Fibroblast of lung (primary cell): Measurements from ENCODE around the gene KLHL8. TPM values are rescaled to one million over a fixed set of nuclear protein-coding genes. Genes with fewer than 3 reads are reported as not detected.
A peak's percentile ranks its signal among the peaks of the same experiment; 100 is the strongest.

Experiments
- DNase-seq, 2 donors: peaks; one replicate each; pipeline versions ENCODE4 v3.0.0 to v3.0.0-alpha.2; 2010; ENCODE audit warnings: low read depth in 2 of 2
- H2AFZ ChIP-seq: 2 replicates; pipeline ENCODE4 v1.5.1; 2012; ENCODE audit warnings: low read length, control low read depth, inconsistent platforms
- H3K27ac ChIP-seq: 2 replicates; pipeline ENCODE4 v1.5.1; 2011; ENCODE audit warnings: low read length, control low read depth; ENCODE audit not compliant: insufficient read depth
- H3K27me3 ChIP-seq: 2 replicates; pipeline ENCODE4 v1.5.1; 2011; ENCODE audit warnings: mild to moderate bottlenecking, low read length; ENCODE audit not compliant: control insufficient read depth, insufficient read depth
- H3K36me3 ChIP-seq: 2 replicates; pipeline ENCODE4 v1.5.1; 2011; ENCODE audit warnings: low read length; ENCODE audit not compliant: control insufficient read depth, insufficient read depth
- H3K4me1 ChIP-seq: 2 replicates; pipeline ENCODE4 v1.5.1; 2011; ENCODE audit warnings: low read length; ENCODE audit not compliant: control insufficient read depth, insufficient read depth; ENCODE audit errors: extremely low read depth
- H3K4me2 ChIP-seq: 2 replicates; pipeline ENCODE4 v1.5.1; 2011; ENCODE audit warnings: low read length, control low read depth; ENCODE audit not compliant: insufficient read depth; ENCODE audit errors: extremely low read depth
- H3K4me3 ChIP-seq, 4 experiments: fragments of 200-600 bp in 1 of 4; sonication (generic) in 1 of 4; replicated peaks in 1 of 4; 2 replicates each; pipeline ENCODE4 v1.5.1; 2011 to 2016; ENCODE audit warnings: low read length in 4 of 4, low read depth in 3 of 4, mild to moderate bottlenecking in 3 of 4, control low read depth in 2 of 4, inconsistent platforms in 1 of 4, mixed read lengths in 1 of 4; ENCODE audit not compliant: insufficient read depth in 1 of 4; ENCODE audit errors: control extremely low read depth in 1 of 4
- H3K79me2 ChIP-seq: 2 replicates; pipeline ENCODE4 v1.5.1; 2012; ENCODE audit warnings: mild to moderate bottlenecking, low read length, inconsistent platforms; ENCODE audit not compliant: control insufficient read depth, insufficient read depth
- H3K9ac ChIP-seq: 2 replicates; pipeline ENCODE4 v1.5.1; 2011; ENCODE audit warnings: mild to moderate bottlenecking, low read length, control low read depth; ENCODE audit not compliant: insufficient read depth
- H3K9me3 ChIP-seq: 2 replicates; pipeline ENCODE4 v1.5.1; 2012; ENCODE audit warnings: low read depth, low read length; ENCODE audit not compliant: control insufficient read depth, insufficient read depth
- H4K20me1 ChIP-seq: 2 replicates; pipeline ENCODE4 v1.5.1; 2011; ENCODE audit warnings: low read length; ENCODE audit not compliant: control insufficient read depth, insufficient read depth; ENCODE audit errors: extremely low read depth
- EZH2 ChIP-seq: IDR thresholded peaks from 2 replicates; pipeline ENCODE4 v1.5.1; 2012; ENCODE audit warnings: low read length, control low read depth, mild to moderate bottlenecking; ENCODE audit errors: missing control alignments
- polyA plus RNA-seq, 2 donors: library from polyadenylated mRNA; depleted of rRNA in 1 of 2; stranded (reverse) in 1 of 2; unstranded in 1 of 2; fragments of >200 nt; gene quantifications; 2 replicates each; pipeline ENCODE4 v1.2.1, GENCODE V29; 2011 to 2012; ENCODE audit warnings: missing spikeins in 1 of 2
- total RNA-seq: library from RNA; depleted of rRNA; stranded (reverse); fragments of >200 nt; gene quantifications from 2 replicates; pipeline ENCODE4 v1.2.1, GENCODE V29; 2014
- TF ChIP-seq, protein P1 (sequence below), 2 donors: IDR thresholded peaks in 1 of 2; conservative IDR thresholded peaks in 1 of 2; 1 replicate in 1 of 2; 2 replicates in 1 of 2; pipeline ENCODE4 v1.5.1; 2011 to 2012; ENCODE audit warnings: low read length in 2 of 2, control low read depth in 1 of 2, inconsistent platforms in 1 of 2, low read depth in 1 of 2, mild to moderate bottlenecking in 1 of 2

KLHL8 gene
- total and polyA plus RNA-seq, 2 donors (not counting 1 experiment from before 2014, with no cell fraction given), result 8.8 to 15.7 TPM

- no peaks in the 10 kb centered on the region for H3K9me3 ChIP-seq
- TF ChIP-seq, protein P1, sequence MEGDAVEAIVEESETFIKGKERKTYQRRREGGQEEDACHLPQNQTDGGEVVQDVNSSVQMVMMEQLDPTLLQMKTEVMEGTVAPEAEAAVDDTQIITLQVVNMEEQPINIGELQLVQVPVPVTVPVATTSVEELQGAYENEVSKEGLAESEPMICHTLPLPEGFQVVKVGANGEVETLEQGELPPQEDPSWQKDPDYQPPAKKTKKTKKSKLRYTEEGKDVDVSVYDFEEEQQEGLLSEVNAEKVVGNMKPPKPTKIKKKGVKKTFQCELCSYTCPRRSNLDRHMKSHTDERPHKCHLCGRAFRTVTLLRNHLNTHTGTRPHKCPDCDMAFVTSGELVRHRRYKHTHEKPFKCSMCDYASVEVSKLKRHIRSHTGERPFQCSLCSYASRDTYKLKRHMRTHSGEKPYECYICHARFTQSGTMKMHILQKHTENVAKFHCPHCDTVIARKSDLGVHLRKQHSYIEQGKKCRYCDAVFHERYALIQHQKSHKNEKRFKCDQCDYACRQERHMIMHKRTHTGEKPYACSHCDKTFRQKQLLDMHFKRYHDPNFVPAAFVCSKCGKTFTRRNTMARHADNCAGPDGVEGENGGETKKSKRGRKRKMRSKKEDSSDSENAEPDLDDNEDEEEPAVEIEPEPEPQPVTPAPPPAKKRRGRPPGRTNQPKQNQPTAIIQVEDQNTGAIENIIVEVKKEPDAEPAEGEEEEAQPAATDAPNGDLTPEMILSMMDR (conservative IDR thresholded peaks at IDR 0.05 in 1 of 2, IDR thresholded peaks at IDR 0.05 in 1 of 2; ENCODE audit: low read depth in 1 of 2, low read length in 2 of 2), result no peak
- no peak for TF ChIP-seq EZH2
- no peaks in the 10 kb centered on the region for H3K36me3 ChIP-seq
- H3K27ac ChIP-seq, result peak overlapping the region; percentile 26
- peak overlapping the region; percentile 30 to 61 (median 48) for H3K4me3 ChIP-seq
- H3K4me1 ChIP-seq, result peaks cover 3% of the 10 kb centered on the region
- no peaks in the 10 kb centered on the region for H4K20me1 ChIP-seq
- H3K27me3 ChIP-seq, result no peaks in the 10 kb centered on the region
- peak overlapping the region; percentile 91 for H3K4me2 ChIP-seq
- H3K79me2 ChIP-seq, result no peaks in the 10 kb centered on the region
- peak overlapping the region; percentile 87 for H2AFZ ChIP-seq
- no peak overlapping the region for H3K9ac ChIP-seq
- DNase-seq, result peak; percentile 18 to 39
These were observed 14.7 kb upstream of the KLHL8 start for GRCh38 chr4:87235020-87235671.

- no peaks in the 10 kb centered on the region for H3K79me2 ChIP-seq
- H3K9me3 ChIP-seq, result no peaks in the 10 kb centered on the region
- H3K27ac ChIP-seq, result no peak overlapping the region
- no peak overlapping the region for H3K9ac ChIP-seq
- H3K36me3 ChIP-seq, result no peaks in the 10 kb centered on the region
- peaks cover 3% of the 10 kb centered on the region for H3K4me1 ChIP-seq
- DNase-seq, result peak in 1 of 2 donors; percentile 26
- H2AFZ ChIP-seq, result no peak overlapping the region
- no peaks in the 10 kb centered on the region for H3K27me3 ChIP-seq
- TF ChIP-seq, protein P1 (conservative IDR thresholded peaks at IDR 0.05 in 1 of 2, IDR thresholded peaks at IDR 0.05 in 1 of 2; ENCODE audit: low read depth in 1 of 2, low read length in 2 of 2), result no peak
- no peak for TF ChIP-seq EZH2
- no peak overlapping the region for H3K4me2 ChIP-seq
- no peak overlapping the region for H3K4me3 ChIP-seq
- H4K20me1 ChIP-seq, result no peaks in the 10 kb centered on the region
These were observed 11.8 kb upstream of the KLHL8 start for GRCh38 chr4:87232216-87232615.

DNA sequence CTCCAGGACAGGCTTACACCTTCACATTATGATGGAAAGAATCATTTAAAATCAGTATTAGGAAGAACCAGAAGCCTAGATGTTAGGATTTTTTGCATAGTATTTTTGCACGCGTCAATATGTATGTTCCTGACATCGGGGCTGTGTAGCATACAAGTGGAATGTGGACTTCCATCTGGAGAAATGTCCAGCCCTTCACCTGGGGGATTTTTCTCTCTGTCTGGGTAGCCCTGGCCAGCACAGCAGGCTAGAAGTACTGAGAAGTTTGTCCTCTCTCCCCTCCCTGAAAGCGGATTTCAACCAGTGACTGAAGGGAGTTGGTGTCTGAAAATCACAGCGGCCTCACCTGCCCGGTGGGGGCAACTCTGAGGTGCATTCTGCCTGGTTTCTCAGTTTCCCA, 10.4 kb upstream of the KLHL8 start:
- Histone ChIP-seq H3K4me1 (peaks cover 3% of the 10 kb centered on the region), H3K4me2 (no peak overlapping the region), H3K27me3 (no peaks in the 10 kb centered on the region), H3K27ac (no peak overlapping the region), H2AFZ (no peak overlapping the region), H4K20me1 (no peaks in the 10 kb centered on the region), H3K36me3 (no peaks in the 10 kb centered on the region), H3K4me3 (no peak overlapping the region), H3K9ac (no peak overlapping the region), H3K79me2 (no peaks in the 10 kb centered on the region), H3K9me3 (no peaks in the 10 kb centered on the region)
- TF ChIP-seq EZH2, result no peak
- TF ChIP-seq, protein P1 (conservative IDR thresholded peaks at IDR 0.05 in 1 of 2, IDR thresholded peaks at IDR 0.05 in 1 of 2; ENCODE audit: low read depth in 1 of 2, low read length in 2 of 2), result no peak
- DNase-seq, result no peak
